Dedifferentiated amniotic fluid mesenchymal stem cell (primary cell): ENCODE results near the gene CLCA2.
A peak's percentile ranks its signal among the peaks of the same experiment; 100 is the strongest.
"Not testable (repeated sequence)": the region's sequence is repeated elsewhere in the genome, so short reads cannot be mapped to it uniquely, and the experiment has no call there.

Source experiments
- DNase-seq: peaks from one replicate; pipeline ENCODE4 v3.0.0-alpha.2; 2016; ENCODE audit errors: extremely low spot score

CLCA2 gene

DNA sequence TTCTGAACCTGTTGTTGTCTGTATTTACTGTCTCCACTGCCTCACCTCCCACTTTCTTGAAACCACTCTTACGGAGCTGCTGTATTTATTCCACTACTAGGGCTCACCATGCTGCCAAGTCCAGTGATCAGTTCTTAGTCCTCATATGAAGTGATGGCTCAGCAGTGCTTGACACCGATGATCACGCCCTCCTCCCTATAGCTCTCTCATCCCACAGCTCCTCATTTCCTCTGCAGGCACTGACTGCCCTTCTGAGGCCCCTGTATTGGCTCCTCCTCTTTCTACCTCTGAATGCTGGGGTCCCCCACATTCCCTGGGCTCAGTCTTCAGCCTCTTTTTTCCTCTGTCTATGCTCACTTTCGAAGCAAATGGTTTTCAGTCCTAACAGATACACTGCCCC is 48.2 kb downstream of the CLCA2 start:
- DNase-seq = no peak

GRCh38 chr1:86472767-86473166 is 48.8 kb downstream of the CLCA2 start:
- no peak for DNase-seq

GRCh38 chr1:86477256-86477655 is 53.3 kb downstream of the CLCA2 start:
- DNase-seq = no peak

GRCh38 chr1:86477682-86478081 is 53.7 kb downstream of the CLCA2 start:
- no peak for DNase-seq

- DNase-seq = no peak
Measured at GRCh38 chr1:86478416-86479156, 54.6 kb downstream of the CLCA2 start.

DNA sequence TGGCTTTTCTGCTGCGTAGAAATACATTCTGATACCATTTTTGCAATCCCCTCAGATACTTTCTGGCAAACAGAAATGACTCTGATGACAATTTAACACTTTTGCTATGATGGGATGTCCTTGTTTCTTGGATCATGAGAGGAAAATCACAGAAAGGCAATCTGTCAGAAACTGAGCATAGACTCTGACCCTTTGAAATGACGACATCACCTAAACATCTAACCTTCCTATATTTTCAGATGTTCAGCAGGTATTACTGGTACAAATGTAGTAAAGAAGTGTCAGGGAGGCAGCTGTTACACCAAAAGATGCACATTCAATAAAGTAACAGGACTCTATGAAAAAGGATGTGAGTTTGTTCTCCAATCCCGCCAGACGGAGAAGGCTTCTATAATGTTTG is 58.0 kb downstream of the CLCA2 start:
- DNase-seq = no peak

- DNase-seq = peak; percentile 70
Measured at GRCh38 chr1:86487131-86487810, 63.3 kb downstream of the CLCA2 start.

DNA sequence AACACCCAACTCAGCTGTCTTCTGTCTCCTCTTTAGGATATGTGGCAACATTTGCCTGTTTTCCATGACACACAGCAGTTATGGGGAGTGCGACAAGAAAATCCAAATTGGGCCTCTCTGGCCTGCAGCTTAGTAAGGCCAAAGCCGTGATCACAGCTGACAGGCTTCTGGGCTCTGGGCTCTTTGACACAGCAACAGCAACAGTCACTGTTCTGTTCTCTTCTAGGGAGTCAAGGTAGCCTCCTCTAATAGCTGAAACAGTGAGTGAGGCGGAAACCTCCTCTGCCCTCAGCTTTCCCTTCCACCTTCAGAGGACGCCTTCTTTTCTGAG is 63.8 kb downstream of the CLCA2 start:
- DNase-seq = no peak

GRCh38 chr1:86489242-86489878 is 65.4 kb downstream of the CLCA2 start:
- no peak for DNase-seq

DNA sequence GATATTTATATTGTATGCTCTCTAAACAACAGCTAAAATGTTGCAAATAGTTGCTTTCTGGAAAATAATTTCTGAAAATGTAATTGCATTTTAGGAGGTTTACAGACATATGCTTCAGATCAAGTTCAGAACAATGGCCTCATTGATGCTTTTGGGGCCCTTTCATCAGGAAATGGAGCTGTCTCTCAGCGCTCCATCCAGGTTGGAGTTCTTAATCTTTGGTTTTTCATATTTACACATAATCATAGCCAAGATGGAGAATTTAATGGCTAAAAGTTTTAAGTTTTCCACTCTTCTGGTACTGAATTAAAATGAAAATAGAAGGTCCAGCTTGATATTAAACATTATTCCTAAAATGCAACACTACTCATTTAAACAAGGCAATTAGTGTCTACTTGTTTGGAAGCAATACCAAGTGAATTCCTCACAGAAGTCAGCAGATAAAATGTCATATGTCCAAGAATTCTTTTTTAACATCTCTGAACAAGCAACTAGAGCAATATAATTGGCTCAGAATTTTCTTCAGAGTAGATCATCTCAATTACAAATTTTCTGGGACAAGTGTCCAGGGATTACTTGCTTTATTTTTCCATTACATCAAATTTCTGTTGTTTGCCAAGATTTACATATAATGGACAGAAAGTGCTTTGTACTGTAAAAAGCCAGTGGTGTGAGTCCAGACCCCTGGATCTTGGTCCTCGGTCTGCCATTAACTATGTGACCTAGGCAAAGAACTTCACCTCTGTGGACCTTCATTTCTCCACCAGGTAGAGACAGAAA is 67.4 kb downstream of the CLCA2 start:
- no peak for DNase-seq

- no peak for DNase-seq
Measured at GRCh38 chr1:86498281-86498680, 74.3 kb downstream of the CLCA2 start.

DNA sequence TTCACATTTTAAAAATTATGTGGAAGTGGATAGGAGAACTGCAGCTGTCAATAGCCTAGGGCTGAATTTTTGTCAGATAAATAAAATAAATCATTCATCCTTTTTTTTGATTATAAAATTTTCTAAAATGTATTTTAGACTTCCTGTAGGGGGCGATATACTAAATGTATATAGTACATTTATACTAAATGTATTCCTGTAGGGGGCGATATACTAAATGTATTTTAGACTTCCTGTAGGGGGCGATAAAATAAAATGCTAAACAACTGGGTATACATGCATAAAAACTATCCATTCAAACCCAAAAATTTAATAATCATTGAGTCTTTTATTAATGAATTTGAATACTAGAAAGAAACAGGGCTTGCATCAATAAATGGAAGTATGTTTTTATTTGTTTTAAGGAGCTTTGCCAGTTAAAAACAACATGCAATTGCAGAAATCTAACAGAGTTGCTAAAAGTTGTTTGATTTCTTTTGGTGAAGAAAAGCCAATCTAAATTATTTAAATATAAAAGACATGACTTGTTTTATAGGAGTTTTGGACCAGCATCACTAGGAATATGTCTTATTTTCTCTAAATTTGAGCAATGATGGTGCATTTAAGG is 76.1 kb downstream of the CLCA2 start:
- peak; percentile 34 for DNase-seq

DNA sequence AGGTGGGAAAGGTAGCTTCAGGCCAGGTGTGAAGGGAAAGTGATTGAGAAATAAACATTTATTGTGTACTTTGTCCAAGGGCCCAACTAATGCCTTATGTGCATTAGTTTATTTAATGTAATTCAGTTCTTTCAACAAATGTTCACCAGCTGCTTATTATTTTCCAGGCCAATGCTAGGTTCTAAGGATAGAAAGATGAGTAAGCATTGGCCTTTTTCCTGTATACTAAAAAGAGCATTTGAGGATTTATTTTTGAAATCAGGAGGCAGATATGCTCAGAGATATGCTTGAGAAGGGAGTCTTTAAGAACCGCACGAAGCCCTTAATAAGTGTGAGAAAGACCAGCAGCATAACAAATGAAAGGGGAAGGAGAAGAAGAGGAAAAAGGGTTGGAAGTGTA is 76.7 kb downstream of the CLCA2 start:
- DNase-seq = no peak

DNA sequence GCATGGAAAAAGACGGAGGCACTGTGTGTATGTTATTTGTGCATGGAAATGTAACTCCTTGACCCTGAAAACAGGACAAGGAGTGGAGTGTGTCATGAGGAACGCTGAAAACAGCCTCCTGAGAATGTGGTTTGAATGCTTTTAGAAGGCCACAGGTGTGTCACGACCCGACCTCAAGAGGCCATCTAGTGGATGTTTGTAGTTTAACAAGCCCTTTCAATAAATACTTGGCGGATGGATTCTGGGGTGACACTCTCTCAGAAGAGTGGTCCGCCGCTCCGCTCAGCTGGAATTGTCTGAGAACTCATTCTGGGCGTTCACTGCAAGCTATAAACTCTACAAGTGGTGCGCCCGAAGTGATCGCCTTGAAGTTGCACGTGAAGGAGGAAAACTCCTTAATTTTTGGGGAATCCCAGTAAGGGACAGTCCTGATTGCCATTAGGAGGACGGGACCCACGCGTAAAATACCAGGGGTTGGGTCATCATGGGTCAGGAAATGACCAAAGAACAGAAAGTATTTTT is 78.2 kb downstream of the CLCA2 start:
- DNase-seq = not testable (repeated sequence)

GRCh38 chr1:86502721-86503405 is 78.9 kb downstream of the CLCA2 start:
- no peak for DNase-seq

GRCh38 chr1:86503406-86504136 is 79.6 kb downstream of the CLCA2 start:
- DNase-seq = no peak

GRCh38 chr1:86504137-86504479 is 80.1 kb downstream of the CLCA2 start:
- DNase-seq = no peak

- DNase-seq = no peak
Measured at GRCh38 chr1:86504895-86505563, 81.1 kb downstream of the CLCA2 start.

DNA sequence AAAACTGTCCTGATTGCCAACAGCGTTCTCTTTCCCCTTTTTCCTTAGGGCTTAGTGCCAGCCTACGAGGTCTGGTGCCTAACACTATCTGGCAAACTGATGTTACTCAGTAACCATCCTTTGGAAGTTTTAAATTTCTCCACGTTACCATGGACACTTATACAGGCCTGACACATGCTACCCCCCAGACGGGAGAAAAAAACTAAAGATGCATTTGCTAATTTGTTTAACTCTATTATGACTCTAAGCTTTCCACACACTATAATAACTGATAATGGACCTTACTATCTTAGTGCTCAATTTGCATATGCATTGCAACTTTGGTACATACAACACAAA is 81.6 kb downstream of the CLCA2 start:
- DNase-seq = no peak
